ENCODE data around the gene MACROD2.

DNA sequence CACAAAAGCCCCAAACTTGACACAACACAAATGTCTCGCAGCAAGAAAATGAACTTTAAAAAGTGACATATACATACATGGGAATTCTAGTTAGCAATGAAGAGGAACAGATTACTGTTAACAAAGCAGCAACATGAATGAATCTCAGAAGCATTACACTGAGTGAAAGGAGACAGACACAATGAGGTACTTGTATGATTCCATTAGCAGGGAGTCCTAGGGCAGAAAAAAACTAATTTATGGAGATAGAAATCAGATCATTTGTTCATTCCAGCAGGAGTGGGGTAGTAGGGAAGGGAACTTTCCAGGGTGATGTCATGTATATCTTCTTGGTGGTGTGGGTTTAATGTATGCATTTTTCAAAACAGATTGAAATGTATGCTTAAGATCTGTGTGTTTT, 2053.6 kb downstream of the MACROD2 start:
- TF ChIP-seq, protein P1, sequence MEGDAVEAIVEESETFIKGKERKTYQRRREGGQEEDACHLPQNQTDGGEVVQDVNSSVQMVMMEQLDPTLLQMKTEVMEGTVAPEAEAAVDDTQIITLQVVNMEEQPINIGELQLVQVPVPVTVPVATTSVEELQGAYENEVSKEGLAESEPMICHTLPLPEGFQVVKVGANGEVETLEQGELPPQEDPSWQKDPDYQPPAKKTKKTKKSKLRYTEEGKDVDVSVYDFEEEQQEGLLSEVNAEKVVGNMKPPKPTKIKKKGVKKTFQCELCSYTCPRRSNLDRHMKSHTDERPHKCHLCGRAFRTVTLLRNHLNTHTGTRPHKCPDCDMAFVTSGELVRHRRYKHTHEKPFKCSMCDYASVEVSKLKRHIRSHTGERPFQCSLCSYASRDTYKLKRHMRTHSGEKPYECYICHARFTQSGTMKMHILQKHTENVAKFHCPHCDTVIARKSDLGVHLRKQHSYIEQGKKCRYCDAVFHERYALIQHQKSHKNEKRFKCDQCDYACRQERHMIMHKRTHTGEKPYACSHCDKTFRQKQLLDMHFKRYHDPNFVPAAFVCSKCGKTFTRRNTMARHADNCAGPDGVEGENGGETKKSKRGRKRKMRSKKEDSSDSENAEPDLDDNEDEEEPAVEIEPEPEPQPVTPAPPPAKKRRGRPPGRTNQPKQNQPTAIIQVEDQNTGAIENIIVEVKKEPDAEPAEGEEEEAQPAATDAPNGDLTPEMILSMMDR (conservative IDR thresholded peaks at IDR 0.05; ENCODE audit: low read depth in 2 of 2) = no peak
- TF ChIP-seq, protein P2, sequence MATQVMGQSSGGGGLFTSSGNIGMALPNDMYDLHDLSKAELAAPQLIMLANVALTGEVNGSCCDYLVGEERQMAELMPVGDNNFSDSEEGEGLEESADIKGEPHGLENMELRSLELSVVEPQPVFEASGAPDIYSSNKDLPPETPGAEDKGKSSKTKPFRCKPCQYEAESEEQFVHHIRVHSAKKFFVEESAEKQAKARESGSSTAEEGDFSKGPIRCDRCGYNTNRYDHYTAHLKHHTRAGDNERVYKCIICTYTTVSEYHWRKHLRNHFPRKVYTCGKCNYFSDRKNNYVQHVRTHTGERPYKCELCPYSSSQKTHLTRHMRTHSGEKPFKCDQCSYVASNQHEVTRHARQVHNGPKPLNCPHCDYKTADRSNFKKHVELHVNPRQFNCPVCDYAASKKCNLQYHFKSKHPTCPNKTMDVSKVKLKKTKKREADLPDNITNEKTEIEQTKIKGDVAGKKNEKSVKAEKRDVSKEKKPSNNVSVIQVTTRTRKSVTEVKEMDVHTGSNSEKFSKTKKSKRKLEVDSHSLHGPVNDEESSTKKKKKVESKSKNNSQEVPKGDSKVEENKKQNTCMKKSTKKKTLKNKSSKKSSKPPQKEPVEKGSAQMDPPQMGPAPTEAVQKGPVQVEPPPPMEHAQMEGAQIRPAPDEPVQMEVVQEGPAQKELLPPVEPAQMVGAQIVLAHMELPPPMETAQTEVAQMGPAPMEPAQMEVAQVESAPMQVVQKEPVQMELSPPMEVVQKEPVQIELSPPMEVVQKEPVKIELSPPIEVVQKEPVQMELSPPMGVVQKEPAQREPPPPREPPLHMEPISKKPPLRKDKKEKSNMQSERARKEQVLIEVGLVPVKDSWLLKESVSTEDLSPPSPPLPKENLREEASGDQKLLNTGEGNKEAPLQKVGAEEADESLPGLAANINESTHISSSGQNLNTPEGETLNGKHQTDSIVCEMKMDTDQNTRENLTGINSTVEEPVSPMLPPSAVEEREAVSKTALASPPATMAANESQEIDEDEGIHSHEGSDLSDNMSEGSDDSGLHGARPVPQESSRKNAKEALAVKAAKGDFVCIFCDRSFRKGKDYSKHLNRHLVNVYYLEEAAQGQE (IDR thresholded peaks at IDR 0.05; ENCODE audit: unreplicated experiment) = no peak
- TF ChIP-seq EZH2 (IDR thresholded peaks at IDR 0.05; ENCODE audit: low read depth, unreplicated experiment) = no peak
- no peak for TF ChIP-seq EZH2phosphoT487 (IDR thresholded peaks at IDR 0.05; ENCODE audit: unreplicated experiment)
- no peak for TF ChIP-seq POLR2AphosphoS5 (IDR thresholded peaks at IDR 0.05; ENCODE audit: low read depth)
- TF ChIP-seq CREB1 (CRISPR knock-in tag; IDR thresholded peaks at IDR 0.05; ENCODE audit: low read depth) = no peak
- TF ChIP-seq JUNB (IDR thresholded peaks at IDR 0.05; ENCODE audit: unreplicated experiment) = no peak
- TF ChIP-seq NANOG (IDR thresholded peaks at IDR 0.05; ENCODE audit: borderline replicate concordance) = no peak
- TF ChIP-seq ZNF114 (CRISPR knock-in tag; IDR thresholded peaks at IDR 0.05) = no peak
- TF ChIP-seq STAT1 (IDR thresholded peaks at IDR 0.05; ENCODE audit: unreplicated experiment) = no peak
- TF ChIP-seq, protein P3, sequence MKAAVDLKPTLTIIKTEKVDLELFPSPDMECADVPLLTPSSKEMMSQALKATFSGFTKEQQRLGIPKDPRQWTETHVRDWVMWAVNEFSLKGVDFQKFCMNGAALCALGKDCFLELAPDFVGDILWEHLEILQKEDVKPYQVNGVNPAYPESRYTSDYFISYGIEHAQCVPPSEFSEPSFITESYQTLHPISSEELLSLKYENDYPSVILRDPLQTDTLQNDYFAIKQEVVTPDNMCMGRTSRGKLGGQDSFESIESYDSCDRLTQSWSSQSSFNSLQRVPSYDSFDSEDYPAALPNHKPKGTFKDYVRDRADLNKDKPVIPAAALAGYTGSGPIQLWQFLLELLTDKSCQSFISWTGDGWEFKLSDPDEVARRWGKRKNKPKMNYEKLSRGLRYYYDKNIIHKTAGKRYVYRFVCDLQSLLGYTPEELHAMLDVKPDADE (IDR thresholded peaks at IDR 0.05) = no peak
- TF ChIP-seq, protein P4, sequence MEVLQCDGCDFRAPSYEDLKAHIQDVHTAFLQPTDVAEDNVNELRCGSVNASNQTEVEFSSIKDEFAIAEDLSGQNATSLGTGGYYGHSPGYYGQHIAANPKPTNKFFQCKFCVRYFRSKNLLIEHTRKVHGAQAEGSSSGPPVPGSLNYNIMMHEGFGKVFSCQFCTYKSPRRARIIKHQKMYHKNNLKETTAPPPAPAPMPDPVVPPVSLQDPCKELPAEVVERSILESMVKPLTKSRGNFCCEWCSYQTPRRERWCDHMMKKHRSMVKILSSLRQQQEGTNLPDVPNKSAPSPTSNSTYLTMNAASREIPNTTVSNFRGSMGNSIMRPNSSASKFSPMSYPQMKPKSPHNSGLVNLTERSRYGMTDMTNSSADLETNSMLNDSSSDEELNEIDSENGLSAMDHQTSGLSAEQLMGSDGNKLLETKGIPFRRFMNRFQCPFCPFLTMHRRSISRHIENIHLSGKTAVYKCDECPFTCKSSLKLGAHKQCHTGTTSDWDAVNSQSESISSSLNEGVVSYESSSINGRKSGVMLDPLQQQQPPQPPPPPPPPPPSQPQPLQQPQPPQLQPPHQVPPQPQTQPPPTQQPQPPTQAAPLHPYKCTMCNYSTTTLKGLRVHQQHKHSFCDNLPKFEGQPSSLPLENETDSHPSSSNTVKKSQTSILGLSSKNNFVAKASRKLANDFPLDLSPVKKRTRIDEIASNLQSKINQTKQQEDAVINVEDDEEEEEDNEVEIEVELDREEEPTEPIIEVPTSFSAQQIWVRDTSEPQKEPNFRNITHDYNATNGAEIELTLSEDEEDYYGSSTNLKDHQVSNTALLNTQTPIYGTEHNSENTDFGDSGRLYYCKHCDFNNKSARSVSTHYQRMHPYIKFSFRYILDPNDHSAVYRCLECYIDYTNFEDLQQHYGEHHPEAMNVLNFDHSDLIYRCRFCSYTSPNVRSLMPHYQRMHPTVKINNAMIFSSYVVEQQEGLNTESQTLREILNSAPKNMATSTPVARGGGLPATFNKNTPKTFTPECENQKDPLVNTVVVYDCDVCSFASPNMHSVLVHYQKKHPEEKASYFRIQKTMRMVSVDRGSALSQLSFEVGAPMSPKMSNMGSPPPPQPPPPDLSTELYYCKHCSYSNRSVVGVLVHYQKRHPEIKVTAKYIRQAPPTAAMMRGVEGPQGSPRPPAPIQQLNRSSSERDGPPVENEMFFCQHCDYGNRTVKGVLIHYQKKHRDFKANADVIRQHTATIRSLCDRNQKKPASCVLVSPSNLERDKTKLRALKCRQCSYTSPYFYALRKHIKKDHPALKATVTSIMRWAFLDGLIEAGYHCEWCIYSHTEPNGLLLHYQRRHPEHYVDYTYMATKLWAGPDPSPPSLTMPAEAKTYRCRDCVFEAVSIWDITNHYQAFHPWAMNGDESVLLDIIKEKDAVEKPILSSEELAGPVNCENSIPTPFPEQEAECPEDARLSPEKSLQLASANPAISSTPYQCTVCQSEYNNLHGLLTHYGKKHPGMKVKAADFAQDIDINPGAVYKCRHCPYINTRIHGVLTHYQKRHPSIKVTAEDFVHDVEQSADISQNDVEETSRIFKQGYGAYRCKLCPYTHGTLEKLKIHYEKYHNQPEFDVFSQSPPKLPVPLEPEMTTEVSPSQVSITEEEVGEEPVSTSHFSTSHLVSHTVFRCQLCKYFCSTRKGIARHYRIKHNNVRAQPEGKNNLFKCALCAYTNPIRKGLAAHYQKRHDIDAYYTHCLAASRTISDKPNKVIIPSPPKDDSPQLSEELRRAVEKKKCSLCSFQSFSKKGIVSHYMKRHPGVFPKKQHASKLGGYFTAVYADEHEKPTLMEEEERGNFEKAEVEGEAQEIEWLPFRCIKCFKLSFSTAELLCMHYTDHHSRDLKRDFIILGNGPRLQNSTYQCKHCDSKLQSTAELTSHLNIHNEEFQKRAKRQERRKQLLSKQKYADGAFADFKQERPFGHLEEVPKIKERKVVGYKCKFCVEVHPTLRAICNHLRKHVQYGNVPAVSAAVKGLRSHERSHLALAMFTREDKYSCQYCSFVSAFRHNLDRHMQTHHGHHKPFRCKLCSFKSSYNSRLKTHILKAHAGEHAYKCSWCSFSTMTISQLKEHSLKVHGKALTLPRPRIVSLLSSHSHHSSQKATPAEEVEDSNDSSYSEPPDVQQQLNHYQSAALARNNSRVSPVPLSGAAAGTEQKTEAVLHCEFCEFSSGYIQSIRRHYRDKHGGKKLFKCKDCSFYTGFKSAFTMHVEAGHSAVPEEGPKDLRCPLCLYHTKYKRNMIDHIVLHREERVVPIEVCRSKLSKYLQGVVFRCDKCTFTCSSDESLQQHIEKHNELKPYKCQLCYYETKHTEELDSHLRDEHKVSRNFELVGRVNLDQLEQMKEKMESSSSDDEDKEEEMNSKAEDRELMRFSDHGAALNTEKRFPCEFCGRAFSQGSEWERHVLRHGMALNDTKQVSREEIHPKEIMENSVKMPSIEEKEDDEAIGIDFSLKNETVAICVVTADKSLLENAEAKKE (CRISPR knock-in tag; IDR thresholded peaks at IDR 0.05) = no peak
- no peak for TF ChIP-seq ZNF331 (CRISPR knock-in tag; IDR thresholded peaks at IDR 0.05; ENCODE audit: low read depth)

Data from GM23338 (cell line).